GM06990 (cell line): ENCODE results near the gene ABHD16A.

ENCODE experiments used
- DNase-seq: peaks from one replicate; pipeline ENCODE4 v3.0.0-alpha.2; 2011; ENCODE audit not compliant: insufficient read length; ENCODE audit errors: extremely low read depth
- H3K27me3 ChIP-seq: replicated peaks from 2 replicates; pipeline ENCODE4 v1.6.0; 2011; ENCODE audit warnings: low read length; ENCODE audit not compliant: control insufficient read depth, insufficient read depth
- H3K36me3 ChIP-seq: 2 replicates; pipeline ENCODE4 v1.5.1; 2011; ENCODE audit warnings: low read length; ENCODE audit not compliant: control insufficient read depth, insufficient read depth
- H3K4me3 ChIP-seq: replicated peaks from 2 replicates; pipeline ENCODE4 v1.5.1; 2011; ENCODE audit warnings: low read depth, mild to moderate bottlenecking, control low read depth, low read length
- CTCF ChIP-seq: IDR thresholded peaks from 2 replicates; pipeline ENCODE4 v1.5.1; 2011; ENCODE audit warnings: low read length, control low read depth, mild to moderate bottlenecking, inconsistent platforms; ENCODE audit not compliant: insufficient read depth, poor library complexity, severe bottlenecking

ABHD16A gene

GRCh38 chr6:31639043-31639442, 64.1 kb downstream of the ABHD16A start:
- Histone ChIP-seq H3K36me3 (peaks cover 64% of the 10 kb centered on the region), H3K27me3 (no peaks in the 10 kb centered on the region), H3K4me3 (no peak overlapping the region)
- no peak for TF ChIP-seq CTCF
- no peak for DNase-seq
